ENCODE measurements around the gene PYROXD2.
A peak's percentile ranks its signal among the peaks of the same experiment; 100 is the strongest.
"Not testable (repeated sequence)": the region's sequence is repeated elsewhere in the genome, so short reads cannot be mapped to it uniquely, and the experiment has no call there.

Gene PYROXD2

DNA sequence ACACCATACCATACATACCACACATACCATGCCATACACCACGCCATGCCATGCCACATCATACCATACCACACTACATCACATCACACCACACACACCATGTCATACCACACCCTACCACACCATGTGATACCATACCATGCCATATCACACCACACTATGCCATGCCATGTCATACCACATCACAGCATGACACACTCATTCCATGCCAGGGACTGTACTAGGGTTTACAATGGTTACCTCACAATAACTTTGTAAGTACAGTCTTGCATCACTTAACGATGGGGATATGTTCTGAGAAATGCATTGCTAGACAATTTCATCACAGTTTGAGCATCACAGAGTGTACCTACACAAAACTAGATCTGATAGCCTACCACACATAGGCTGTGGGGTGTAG, 14.5 kb downstream of the PYROXD2 start:
- no peak overlapping the region for H3K4me3 ChIP-seq (ENCODE audit: low read length)
- DNase-seq (ENCODE audit: low read depth, low spot score), result no peak

DNA sequence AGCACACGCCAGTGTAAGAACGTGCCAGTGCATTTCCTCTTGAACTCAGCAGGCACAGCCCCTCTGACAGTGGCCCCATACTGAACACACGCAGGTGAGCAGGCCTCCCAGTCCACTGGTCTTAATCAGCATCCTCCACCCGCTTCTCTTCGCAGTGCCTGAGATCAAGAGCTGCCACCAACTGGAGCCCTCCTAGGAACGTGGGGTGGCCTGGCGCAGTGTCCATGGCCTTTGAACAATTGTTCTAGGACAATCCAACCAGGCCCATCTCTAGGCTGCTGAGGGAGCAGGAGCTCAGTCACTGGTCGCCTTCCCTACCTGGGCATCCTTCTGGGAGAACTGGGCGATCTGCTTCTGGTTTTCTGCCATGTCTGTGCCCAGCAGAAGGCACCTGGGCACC, 15.2 kb downstream of the PYROXD2 start:
- no peak for DNase-seq (ENCODE audit: low read depth, low spot score)
- H3K4me3 ChIP-seq (ENCODE audit: low read length), result no peak overlapping the region

DNA sequence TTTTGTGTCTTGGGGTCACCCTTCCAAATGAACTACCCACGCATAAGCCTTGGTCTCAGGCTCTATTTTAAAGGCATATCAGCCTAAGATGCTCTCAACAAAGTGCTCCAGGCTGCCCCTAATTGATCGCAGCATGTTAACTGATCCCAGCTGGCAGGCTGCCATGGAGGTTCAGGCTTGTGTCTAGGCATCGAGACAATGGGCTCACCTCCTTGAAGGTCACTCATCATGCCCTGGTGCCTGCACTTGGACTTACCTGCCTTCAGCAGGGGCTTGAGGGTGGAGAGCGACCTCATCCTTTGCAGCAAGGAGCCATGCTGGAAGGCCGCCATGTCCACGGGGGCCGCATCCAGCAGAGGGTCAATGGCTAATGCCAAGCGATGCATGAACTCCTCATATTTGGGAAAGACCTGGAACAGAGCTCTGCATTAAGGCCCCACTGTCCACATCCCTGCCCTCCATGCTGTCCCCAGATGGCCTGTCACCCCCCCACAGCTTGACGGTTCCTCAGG, 17.8 kb downstream of the PYROXD2 start:
- H3K4me3 ChIP-seq (ENCODE audit: low read length), result no peak overlapping the region
- DNase-seq (ENCODE audit: low read depth, low spot score), result no peak

DNA sequence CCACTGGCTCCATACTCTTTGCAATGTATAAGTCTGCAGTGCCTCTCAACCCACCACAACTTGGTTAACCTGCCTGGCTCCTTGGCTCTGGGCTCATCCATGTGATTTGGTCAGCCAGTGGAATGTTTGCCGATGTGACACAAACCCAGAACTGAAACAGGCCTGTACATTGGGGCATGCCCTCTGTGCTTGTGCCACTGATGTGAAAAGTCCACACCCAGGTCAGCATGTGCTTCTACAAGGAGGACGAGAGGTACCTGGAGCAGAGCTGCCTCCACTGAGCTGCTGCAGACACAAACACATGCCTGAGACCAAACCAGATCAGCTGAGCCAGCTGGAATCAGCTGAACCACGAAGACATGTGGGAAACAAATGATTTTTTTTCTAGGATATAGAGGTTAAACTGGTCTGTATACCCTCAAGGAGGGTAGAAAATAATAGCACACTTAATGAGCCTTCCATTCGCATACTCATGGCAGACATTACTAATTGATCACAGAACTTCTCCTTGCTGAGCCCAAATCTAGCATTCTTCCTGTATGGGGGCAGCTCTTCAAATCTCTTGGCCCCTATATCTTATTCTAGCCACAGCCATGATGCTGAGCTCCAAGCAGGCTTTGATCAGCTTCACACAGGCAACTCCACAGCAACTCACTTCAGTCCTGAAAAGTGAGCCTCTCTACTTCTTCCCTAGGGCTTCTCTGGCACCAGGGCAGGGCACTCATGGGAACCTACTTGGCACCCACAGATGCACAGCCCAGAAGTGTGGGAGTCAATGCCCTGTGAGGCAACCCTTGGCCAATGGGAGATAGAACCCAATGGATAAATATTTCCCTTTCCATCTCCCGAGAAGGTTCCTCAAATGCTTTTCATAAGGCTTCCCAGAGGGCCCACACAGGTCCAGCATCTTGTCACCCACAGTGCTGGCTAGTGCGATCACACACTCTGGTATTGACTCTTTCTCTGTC, 18.6 kb downstream of the PYROXD2 start:
- no peak for DNase-seq (ENCODE audit: low read depth, low spot score)
- H3K4me3 ChIP-seq (ENCODE audit: low read length), result no peak overlapping the region

DNA sequence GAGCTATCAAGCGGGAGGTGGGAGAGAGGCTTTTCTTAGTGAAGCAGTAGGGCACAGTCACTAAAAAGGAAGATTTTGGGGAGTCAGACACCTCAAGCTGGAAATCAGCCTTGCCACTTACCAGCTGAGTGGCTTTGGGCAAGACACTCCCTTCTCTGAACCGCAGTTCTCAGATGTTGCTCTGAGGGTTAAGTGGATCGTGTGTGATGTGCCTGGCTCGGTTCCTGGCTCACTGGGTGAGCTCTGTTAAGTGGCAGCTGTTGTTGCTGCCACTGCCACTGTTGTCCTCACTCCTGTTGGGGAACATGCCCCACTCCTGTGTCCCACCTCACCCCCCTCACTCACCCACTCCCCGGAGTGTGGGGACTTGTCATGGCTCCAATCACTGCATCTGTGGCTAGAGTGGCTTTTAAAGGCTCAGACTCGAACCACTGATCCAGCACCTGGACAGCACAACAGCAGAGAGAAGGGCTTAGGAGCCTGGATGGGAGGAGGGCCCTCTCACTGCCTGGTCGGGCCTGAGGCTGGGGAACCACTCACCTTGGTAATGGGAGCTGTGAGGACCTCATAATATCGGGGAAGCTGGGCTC, 20.0 kb downstream of the PYROXD2 start:
- DNase-seq (ENCODE audit: low read depth, low spot score), result no peak
- no peak overlapping the region for H3K4me3 ChIP-seq (ENCODE audit: low read length)

DNA sequence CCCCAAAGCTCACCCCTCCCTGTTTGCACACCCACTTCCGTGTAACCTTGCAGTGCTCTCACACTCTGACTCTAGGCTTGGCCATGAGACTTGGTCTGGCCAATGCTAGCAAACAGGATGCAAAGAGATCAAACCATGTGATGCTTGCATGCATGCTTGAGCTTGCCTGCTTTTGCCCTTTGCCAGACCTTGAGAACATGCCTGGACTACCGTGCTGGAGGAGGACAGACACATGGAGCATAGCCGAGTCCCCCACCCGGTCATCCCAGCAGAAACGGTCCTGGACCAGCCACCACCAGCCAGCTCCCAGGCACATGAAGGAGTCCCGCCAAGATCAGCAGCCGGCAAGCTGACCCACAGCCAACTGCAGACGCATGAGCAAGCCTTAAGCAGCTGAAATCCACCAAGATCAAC, 23.4 kb downstream of the PYROXD2 start:
- H3K4me3 ChIP-seq (ENCODE audit: low read length), result no peak overlapping the region
- DNase-seq (ENCODE audit: low read depth, low spot score), result peak; percentile 39

DNA sequence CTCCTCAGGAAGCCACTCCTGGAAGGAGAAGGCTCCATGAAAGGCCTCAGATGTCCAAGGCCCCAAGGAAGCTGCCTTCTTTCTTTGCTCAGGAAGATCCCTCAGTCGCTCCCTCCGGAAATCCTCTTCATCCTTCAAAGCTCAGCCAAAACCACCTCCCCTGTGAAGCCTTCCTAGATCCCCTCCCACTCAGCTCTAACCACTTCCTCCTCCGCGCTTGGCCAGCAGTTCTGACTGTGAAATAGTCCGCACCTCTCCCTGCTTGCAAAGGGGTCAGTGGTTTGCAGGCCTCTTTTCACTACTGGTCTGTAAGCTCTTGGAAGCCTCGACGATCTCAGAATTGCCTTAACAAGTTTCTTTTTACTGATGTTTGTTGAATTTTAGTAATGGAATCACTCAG, 23.9 kb downstream of the PYROXD2 start:
- peak; percentile 63 for DNase-seq (ENCODE audit: low read depth, low spot score)
- no peak overlapping the region for H3K4me3 ChIP-seq (ENCODE audit: low read length)

DNA sequence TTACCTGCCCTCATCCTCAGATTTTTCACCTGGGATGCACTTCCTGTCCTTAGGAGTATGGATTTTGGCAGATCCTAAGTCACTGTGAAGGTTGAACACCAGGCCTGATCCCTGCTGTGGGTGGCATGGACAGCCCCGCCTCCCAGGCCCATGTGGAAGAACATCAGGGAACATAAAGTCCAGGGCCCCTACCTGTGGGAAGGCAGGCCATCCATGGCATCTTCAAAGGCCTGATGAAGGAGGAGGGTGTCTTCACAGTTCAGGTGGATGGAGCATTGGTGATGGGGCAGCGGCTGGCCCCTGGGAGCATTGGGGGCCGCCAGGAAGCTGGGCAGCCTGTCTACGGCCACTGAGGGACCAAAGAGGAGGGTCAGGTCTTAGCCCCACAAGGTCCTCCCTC, 24.6 kb downstream of the PYROXD2 start:
- no peak overlapping the region for H3K4me3 ChIP-seq (ENCODE audit: low read length)
- no peak for DNase-seq (ENCODE audit: low read depth, low spot score)

DNA sequence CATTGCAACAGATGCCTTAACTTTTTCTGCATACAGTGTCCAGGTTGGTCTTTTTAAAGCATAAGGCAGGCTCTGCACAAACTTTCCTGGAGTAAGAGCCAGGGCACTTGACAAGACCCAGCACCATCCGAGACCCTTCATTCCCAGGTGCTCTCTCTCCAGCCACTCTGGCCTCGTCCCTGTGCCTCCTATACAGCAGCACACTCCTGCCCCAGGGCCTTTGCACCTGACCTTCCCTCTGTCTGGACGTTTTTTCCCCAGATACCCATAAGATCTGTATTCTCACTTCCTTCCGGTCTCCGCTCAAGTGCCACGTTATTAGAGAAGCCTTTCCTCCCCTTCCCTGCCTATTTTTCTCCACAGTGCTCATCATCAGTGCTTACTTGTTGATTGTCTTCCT, 25.6 kb downstream of the PYROXD2 start:
- no peak for DNase-seq (ENCODE audit: low read depth, low spot score)
- H3K4me3 ChIP-seq (ENCODE audit: low read length), result no peak overlapping the region

DNA sequence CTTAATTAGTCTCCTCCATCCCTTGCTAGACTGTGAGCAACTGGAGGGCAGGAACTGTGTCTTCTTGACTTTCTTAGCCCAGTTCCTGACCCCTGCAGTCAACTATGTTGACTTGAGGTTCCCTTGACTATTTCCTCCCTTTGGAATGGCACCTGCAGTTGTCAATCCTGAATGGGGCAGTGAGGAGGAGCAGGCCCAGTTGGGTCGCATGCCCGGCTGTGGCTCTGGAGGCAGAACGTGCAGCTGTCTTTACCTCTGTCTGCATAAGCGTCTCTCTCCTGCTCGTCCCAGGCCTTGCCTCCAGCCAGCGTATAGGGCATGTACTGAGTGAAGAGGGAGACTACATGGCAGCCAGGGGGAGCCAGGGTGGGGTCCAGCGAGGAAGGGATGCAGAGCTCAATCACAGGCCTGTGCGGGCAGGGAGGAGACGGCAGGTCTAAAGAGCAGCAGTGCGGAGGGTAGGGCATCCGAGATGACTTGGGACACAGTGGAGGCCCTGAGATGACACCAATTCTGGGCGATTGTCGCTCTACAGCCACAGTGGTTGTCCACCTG, 26.8 kb downstream of the PYROXD2 start:
- DNase-seq (ENCODE audit: low read depth, low spot score), result no peak
- no peak overlapping the region for H3K4me3 ChIP-seq (ENCODE audit: low read length)

DNA sequence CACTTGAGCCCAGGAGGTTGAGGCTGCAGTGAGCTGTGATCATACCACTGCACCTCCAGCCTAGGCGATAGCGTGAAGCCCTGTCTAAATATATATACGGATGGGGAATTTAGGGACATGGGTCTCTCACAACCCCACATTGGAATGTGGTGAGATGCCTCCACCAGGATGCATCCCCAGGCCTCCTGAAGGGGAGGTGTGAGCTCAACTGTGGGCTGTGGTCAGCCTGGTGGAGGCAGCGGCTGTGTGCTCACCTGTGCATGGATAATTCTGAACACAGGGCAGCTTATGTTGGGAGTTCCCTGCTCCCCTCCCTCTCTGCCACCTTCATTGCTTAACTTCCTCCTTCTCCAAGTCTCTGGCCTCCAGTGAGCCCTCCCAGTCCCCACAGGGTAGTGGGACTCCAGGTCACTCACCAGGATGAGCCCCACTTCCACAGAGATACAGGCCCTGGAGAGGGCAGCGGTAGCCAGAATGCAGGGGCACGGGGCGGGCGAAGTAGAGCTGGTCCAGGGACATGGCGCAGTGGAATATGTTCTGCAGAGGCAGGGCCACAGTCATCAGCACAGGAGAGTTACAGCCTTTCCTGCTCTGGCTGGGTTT, 30.4 kb downstream of the PYROXD2 start:
- DNase-seq (ENCODE audit: low read depth, low spot score), result no peak

DNA sequence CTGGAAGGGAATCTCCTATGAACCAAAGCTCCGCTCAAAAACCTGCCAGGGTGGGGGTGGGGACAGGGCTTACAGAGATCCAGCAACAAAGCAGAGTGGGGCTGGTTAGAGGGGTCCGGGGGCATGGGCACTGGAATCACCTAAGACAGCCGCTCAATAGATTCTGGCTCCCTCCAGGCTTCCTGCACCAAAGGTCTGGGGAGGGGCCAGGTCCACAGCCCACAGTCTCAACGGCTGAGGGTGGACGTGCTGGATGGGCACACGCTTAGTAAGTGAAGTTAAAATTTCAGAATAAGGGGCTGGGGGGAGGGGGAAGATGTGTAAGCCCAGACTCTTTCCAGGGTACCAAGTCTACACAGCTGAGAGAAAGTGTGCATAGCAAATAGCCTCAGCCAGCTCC, 31.1 kb downstream of the PYROXD2 start:
- no peak for DNase-seq (ENCODE audit: low read depth, low spot score)
- H3K4me3 ChIP-seq (ENCODE audit: low read length), result no peak overlapping the region

More for the DNA sequence above, 30.4 kb downstream of the PYROXD2 start:
- H3K4me3 ChIP-seq (ENCODE audit: low read length), result no peak overlapping the region

DNA sequence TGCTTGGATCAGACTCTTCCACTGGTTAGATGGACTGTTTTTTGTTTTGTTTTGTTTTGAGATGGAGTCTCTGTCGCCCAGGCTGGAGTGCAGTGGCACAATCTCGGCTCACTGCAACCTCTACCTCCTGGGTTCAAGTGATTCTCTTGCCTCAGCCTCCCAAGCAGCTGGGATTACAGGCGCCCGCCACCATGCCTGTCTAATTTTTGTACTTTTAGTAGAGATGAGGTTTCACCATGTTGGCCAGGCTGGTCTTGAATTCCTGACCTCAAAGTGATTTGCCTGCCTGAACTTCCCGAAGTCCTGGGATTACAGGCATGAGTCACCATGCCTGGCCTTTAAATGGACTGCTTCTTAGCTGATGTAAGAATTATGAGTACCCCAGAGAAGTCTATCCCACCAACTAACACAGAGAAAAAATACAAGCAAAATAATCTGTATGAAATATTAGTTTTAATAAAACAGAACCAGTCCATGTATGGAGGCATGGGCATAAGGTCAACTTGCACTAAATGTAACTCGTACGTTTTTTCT, 31.8 kb downstream of the PYROXD2 start:
- DNase-seq (ENCODE audit: low read depth, low spot score); H3K4me3 ChIP-seq (ENCODE audit: low read length): not testable (repeated sequence)

DNA sequence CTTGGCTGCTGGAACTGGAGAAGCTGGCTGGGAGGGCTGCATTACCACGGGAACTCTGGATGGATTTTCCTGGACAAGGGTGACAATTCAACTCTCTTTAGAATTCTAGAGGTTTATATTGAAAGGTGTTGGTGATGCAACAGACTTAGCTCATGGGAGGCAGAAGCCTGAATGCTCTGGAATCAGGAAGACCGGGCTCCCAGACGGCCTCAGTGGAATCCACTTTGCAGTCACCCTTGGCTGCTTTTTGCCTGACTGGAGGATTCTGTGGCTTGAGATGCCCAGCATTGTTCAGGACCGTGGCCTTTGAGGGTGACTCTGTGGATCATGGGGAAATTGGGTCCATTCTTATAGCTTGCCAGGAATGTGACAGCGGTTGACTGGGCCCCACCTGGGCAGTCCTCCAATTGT, 32.3 kb downstream of the PYROXD2 start:
- no peak overlapping the region for H3K4me3 ChIP-seq (ENCODE audit: low read length)
- DNase-seq (ENCODE audit: low read depth, low spot score), result no peak

DNA sequence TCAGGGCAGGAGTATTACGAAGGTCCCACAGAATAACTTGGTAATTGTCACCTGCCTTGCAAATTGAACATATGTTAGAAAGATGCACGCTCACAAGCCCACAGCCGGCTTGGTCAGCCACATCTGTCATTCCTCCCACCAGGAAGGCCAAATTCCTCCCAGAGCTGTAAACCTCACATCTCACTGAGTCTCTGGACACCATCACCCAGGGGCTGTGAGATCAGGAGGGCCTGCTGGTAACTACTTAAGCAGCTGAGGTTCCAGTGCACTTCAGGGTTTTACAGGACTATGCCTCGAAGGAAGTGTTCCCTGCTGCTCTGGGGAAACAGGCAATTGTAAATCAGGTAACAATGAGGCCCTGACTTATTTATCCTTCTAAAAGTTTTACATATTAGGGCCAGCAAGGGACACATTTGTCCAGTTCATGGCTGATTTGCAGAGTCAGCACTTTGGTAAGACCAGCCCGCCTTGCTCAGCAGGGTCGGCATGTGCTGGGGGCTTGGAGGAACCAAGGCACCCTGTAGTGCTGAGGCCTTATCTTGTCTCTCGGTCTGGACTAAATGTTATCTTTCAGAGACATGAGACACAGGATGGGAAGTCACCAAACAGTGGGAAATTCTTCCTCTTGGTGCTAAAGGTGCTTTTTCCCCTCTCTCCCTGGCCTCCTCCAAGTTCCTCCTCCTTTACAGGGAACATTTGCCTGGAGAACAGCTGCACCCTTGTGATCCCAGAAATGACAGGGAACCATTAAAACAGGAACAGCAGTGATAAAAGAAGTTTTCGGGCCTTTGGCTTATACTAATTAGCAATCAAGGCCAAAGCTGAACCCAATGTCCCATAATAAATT, 34.3 kb downstream of the PYROXD2 start:
- H3K4me3 ChIP-seq (ENCODE audit: low read length), result no peak overlapping the region
- no peak for DNase-seq (ENCODE audit: low read depth, low spot score)

DNA sequence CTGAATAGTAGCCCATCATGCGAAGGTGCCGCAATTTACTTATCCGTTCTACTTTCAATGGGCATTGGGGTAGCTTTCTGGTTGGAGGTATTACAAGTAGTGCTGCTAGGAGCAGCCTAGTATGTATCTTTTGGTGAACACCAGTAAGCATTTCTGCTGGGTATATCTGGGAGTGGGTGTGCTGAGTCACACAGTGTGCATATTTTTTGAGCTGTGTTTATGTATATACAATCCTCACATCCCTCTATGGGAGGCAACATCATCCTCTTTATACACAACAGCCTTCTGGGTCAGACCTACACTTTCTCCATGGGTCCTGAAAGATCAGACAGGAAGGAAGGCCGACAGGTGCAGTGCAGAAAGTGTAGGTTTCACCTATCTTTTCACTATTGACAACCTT, 36.3 kb downstream of the PYROXD2 start:
- DNase-seq (ENCODE audit: low read depth, low spot score), result no peak
- H3K4me3 ChIP-seq (ENCODE audit: low read length), result no peak overlapping the region

DNA sequence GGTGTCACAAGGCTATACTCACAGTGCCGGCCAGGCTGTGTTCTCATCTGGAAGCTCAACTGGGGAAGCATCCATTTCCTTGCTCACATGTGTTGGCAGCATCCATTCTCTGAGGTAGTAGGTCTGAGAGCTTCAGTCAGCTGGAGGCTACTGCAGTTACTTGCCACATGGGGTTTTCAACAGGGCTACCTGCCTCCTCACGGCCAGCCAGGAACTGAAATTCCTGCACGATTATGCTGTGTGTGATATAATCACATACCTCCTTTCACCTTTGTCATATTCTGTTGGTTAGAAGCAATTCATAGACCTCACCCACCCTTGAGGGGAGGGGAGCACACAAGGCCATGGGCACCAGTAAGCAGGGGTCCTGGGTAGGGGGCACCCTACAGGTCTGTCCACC, 37.4 kb downstream of the PYROXD2 start:
- DNase-seq (ENCODE audit: low read depth, low spot score), result no peak

DNA sequence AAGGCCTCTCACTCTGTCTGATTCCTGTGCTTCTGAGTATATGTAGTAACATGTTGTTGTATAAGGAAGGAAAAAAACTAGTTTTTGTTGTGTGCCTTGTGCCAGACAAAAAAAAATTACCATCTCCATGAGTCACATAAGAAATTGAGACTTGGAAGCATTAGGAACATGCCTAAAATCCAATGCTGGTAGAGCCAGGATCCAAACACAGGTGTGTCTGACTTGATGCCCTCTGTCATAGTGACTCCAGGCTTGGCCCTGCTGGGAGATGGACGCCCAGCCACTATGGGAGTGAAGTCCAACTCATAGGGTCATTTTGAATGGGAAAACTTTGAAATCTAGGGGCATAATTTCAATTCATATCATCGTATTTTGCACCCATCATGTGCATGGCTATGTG, 38.0 kb downstream of the PYROXD2 start:
- no peak overlapping the region for H3K4me3 ChIP-seq (ENCODE audit: low read length)

More for the DNA sequence above, 37.4 kb downstream of the PYROXD2 start:
- no peak overlapping the region for H3K4me3 ChIP-seq (ENCODE audit: low read length)

DNA sequence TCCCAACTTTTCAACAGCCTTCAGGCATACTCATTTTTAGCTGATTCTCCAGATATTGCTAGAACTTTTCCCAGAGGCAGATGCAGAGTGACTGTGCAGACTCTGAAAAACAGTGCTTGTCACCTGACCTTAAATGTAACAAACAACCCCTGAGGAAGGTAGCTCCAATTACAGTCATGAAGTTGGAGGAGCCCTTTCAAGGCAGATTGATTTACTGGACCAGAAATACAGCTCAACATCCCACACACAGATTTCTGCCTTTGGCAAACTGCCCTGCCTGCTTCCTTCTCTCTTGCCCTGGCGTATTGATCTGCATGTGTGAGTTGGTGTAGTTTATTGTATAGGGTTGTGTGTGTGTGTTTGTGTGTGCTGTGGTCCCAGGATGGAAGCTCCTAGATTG, 38.5 kb downstream of the PYROXD2 start:
- no peak for DNase-seq (ENCODE audit: low read depth, low spot score)
- no peak overlapping the region for H3K4me3 ChIP-seq (ENCODE audit: low read length)

More for the DNA sequence above, 38.0 kb downstream of the PYROXD2 start:
- no peak for DNase-seq (ENCODE audit: low read depth, low spot score)

Measured in Jurkat, Clone E6-1 (cell line).